Esophagus squamous epithelium (tissue), 5 donors: ENCODE data around the gene VAV2. TPM values are rescaled to one million over a fixed set of nuclear protein-coding genes. Genes with fewer than 3 reads are reported as not detected.

ENCODE experiments used
- DNase-seq: peaks from one replicate; lab custom pipeline; 2025; lab: John Stamatoyannopoulos, UW
- H3K27ac ChIP-seq, 4 donors: fragments of 200-600 bp; sonication (generic); one replicate each; pipeline ENCODE4 v1.5.1; 2016 to 2019; ENCODE audit warnings: mild to moderate bottlenecking in 1 of 4
- H3K27me3 ChIP-seq, 4 donors: fragments of 200-600 bp; sonication (generic); 1 replicate in 3 of 4; 2 replicates in 1 of 4; pipeline versions ENCODE4 v1.5.1 to v1.6.0; 2017 to 2021; ENCODE audit warnings: antibody characterized with exemption in 1 of 4
- H3K36me3 ChIP-seq, 3 donors: fragments of 200-600 bp; sonication (generic); one replicate each; pipeline ENCODE4 v1.5.1; 2016 to 2019
- H3K4me1 ChIP-seq, 3 donors: fragments of 200-600 bp; sonication (generic); one replicate each; pipeline ENCODE4 v1.5.1; 2017 to 2019
- H3K4me3 ChIP-seq, 4 donors: fragments of 200-600 bp; sonication (generic); 1 replicate in 3 of 4; 2 replicates in 1 of 4; pipeline ENCODE4 v1.5.1; 2016 to 2019; ENCODE audit warnings: mild to moderate bottlenecking in 2 of 4, moderate library complexity in 1 of 4
- H3K9me3 ChIP-seq, 3 donors: fragments of 200-600 bp; sonication (generic); one replicate each; pipeline ENCODE4 v1.5.1; 2016 to 2019
- POLR2A ChIP-seq, 4 donors: fragments of 450-650 bp; IDR thresholded peaks; one replicate each; pipeline ENCODE4 v1.6.1; 2017; ENCODE audit warnings: antibody characterized with exemption in 4 of 4, mild to moderate bottlenecking in 4 of 4, moderate library complexity in 3 of 4
- WGBS, 2 donors: methylation state at CpG; one replicate each; pipeline ENCODE4 v1.1.5; 2018; 5-methylcytosine and 5-hydroxymethylcytosine counted together
- intact Hi-C: fragments of 100-400 bp; cut with DNase I; formaldehyde crosslinking; loops from one replicate; pipeline ENCODE4 v1.15.0; 2022
- total RNA-seq, 4 donors: library from RNA; depleted of rRNA; stranded (reverse); fragments of >200 nt; gene quantifications; one replicate each; pipeline ENCODE4 v1.1.0, GENCODE V29; 2016
- TF ChIP-seq, protein P1 (sequence below), 6 experiments: fragments of 450-650 bp in 4 of 6; fragments of 200-600 bp in 2 of 6; sonication (generic) in 2 of 6; IDR thresholded peaks; one replicate each; pipeline ENCODE4 v1.5.1; 2016 to 2019; ENCODE audit warnings: antibody characterized with exemption in 6 of 6, mild to moderate bottlenecking in 4 of 6, moderate library complexity in 4 of 6
- donor health status: DM: yes; HTN: yes; CAD: no.

VAV2 gene
- total RNA-seq, 4 donors from 2014 or later: 3.8 to 7.6 (median 5.7) TPM

- 74 to 78% methylated on average over 6 of the region's 6 CpGs for WGBS, 2 donors
Measured at GRCh38 chr9:133933426-133934026, 58.6 kb downstream of the VAV2 start.

GRCh38 chr9:133932633-133933032 lies 59.5 kb downstream of the VAV2 start:
- TF ChIP-seq, protein P1, sequence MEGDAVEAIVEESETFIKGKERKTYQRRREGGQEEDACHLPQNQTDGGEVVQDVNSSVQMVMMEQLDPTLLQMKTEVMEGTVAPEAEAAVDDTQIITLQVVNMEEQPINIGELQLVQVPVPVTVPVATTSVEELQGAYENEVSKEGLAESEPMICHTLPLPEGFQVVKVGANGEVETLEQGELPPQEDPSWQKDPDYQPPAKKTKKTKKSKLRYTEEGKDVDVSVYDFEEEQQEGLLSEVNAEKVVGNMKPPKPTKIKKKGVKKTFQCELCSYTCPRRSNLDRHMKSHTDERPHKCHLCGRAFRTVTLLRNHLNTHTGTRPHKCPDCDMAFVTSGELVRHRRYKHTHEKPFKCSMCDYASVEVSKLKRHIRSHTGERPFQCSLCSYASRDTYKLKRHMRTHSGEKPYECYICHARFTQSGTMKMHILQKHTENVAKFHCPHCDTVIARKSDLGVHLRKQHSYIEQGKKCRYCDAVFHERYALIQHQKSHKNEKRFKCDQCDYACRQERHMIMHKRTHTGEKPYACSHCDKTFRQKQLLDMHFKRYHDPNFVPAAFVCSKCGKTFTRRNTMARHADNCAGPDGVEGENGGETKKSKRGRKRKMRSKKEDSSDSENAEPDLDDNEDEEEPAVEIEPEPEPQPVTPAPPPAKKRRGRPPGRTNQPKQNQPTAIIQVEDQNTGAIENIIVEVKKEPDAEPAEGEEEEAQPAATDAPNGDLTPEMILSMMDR (IDR thresholded peaks at IDR 0.05): no peak
- peaks cover 0 to 2% (median 0%) of the 10 kb centered on the region in 3 donors for H3K36me3 ChIP-seq
- no peaks in the 10 kb centered on the region for H3K9me3 ChIP-seq
- H3K27ac ChIP-seq: no peak overlapping the region
- no peak for DNase-seq
- intact Hi-C loops: no loop called here
- WGBS, 2 donors: 74 to 88% methylated on average over 5 of the region's 9 CpGs
- no peaks in the 10 kb centered on the region for H3K27me3 ChIP-seq
- peaks cover 0 to 28% (median 0%) of the 10 kb centered on the region in 3 donors for H3K4me1 ChIP-seq
- no peak overlapping the region for H3K4me3 ChIP-seq

More at GRCh38 chr9:133933426-133934026, 58.6 kb downstream of the VAV2 start:
- Histone ChIP-seq H3K4me1 (peaks cover 0 to 28% (median 0%) of the 10 kb centered on the region in 3 donors), H3K9me3 (no peaks in the 10 kb centered on the region), H3K27me3 (no peaks in the 10 kb centered on the region), H3K4me3 (no peak overlapping the region), H3K27ac (no peak overlapping the region), H3K36me3 (peaks cover 0 to 11% (median 0%) of the 10 kb centered on the region in 3 donors)
- TF ChIP-seq, protein P1 (IDR thresholded peaks at IDR 0.05): no peak
- TF ChIP-seq POLR2A (IDR thresholded peaks at IDR 0.05): no peak
- intact Hi-C loops: no loop called here
- DNase-seq: no peak

GRCh38 chr9:133932181-133932580 lies 59.9 kb downstream of the VAV2 start:
- no peaks in the 10 kb centered on the region for H3K9me3 ChIP-seq
- H3K27ac ChIP-seq: no peak overlapping the region
- intact Hi-C loops: no loop called here
- H3K4me1 ChIP-seq: peaks cover 0 to 28% (median 0%) of the 10 kb centered on the region in 3 donors
- DNase-seq: no peak
- H3K4me3 ChIP-seq: no peak overlapping the region
- TF ChIP-seq, protein P1 (IDR thresholded peaks at IDR 0.05): no peak
- no peak for TF ChIP-seq POLR2A (IDR thresholded peaks at IDR 0.05)
- H3K36me3 ChIP-seq: no peaks in the 10 kb centered on the region
- no peaks in the 10 kb centered on the region for H3K27me3 ChIP-seq
- 57% methylated on average over 4 to 14 of the region's 15 CpGs for whole genome bisulfite sequencing, 2 donors

DNA sequence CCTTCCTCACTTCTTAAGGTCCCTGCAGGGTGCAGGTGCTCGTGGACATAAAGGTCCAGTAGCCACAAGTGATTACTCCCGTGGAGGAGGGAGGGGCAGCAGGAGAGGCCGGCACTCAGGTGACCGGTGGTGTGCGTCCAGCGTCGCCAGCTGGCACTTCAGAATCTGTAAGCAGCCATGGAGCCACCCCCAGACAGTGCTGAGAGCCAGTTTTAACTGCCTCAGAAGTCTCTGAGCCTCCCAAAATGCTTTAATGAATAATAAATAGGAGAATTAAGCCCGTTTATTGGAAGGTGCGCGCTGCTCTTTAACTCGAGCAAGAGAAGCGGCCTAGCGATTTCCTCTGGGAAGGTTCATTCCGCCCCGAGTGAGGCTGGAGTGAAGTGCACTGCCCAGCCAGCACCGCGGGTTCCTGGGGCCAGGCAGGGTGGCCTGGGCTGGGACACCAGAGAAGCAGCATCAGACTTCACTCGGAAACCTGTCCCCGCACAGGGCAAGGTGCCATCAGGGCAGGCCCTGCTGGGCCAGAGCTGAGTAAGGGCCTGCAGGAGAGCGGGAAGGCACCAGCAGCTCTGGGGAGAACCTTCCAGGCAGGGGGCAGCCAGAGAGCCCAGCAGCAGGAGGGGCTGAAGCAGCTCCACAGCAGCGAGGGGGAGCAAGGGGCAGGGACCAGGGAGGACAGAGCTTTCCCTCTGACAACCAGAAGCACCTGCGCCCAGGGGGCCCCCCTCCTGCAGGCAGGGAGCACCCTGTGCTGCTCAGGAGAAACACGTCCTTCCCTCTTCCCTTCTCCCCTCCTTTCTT lies 61.2 kb downstream of the VAV2 start:
- DNase-seq: no peak
- WGBS, 2 donors: 76 to 79% methylated on average over 17 of the region's 23 CpGs
- no peak for TF ChIP-seq POLR2A (IDR thresholded peaks at IDR 0.05)
- TF ChIP-seq, protein P1 (IDR thresholded peaks at IDR 0.05): no peak

More for the DNA sequence above, 61.2 kb downstream of the VAV2 start:
- H3K4me3 ChIP-seq: no peak overlapping the region
- peaks cover 0 to 21% (median 0%) of the 10 kb centered on the region in 3 donors for H3K4me1 ChIP-seq
- intact Hi-C loops: no loop called here
- no peaks in the 10 kb centered on the region for H3K27me3 ChIP-seq
- no peak overlapping the region for H3K27ac ChIP-seq
- H3K9me3 ChIP-seq: no peaks in the 10 kb centered on the region
- H3K36me3 ChIP-seq: no peaks in the 10 kb centered on the region
